SK-N-SH (cell line): Measurements from ENCODE around the gene KBTBD8. TPM values are rescaled to one million over a fixed set of nuclear protein-coding genes. Genes with fewer than 3 reads are reported as not detected.

Experiments
- CTCF ChIA-PET: fragments of 300-600, 350-600 bp; formaldehyde crosslinking; extraction: SDS; loops from one replicate; lab custom pipeline; 2021; lab: Yijun Ruan, JAX
- POLR2A ChIA-PET: fragments of 350-600 bp; sonication (Branson Sonifier 250); formaldehyde crosslinking; extraction: SDS; loops from one replicate; lab custom pipeline; 2020; ENCODE audit warnings: antibody characterized with exemption, inconsistent platforms; lab: Yijun Ruan, JAX
- DNase-seq: peaks from one replicate; pipeline ENCODE4 v3.0.0; 2012
- H2AFZ ChIP-seq: fragments of 200-600 bp; sonication (generic); 2 replicates; pipeline ENCODE4 v1.8.1; 2016; ENCODE audit warnings: antibody characterized with exemption, mild to moderate bottlenecking, low read depth
- H3F3A ChIP-seq: fragments of 200-600 bp; sonication (generic); replicated peaks from 2 replicates; pipeline ENCODE3; 2016; ENCODE audit warnings: antibody characterized with exemption, mild to moderate bottlenecking; ENCODE audit not compliant: insufficient read depth
- H3K27ac ChIP-seq, 2 experiments: fragments of 200-500 bp in 1 of 2; fragments of 200-600 bp in 1 of 2; sonication (Bioruptor generic) in 1 of 2; sonication (generic), shearing (Covaris generic) in 1 of 2; 2 replicates each; pipeline versions ENCODE4 v1.5.1 to v1.6.1; 2014 to 2016; ENCODE audit warnings: low read depth in 2 of 2, inconsistent platforms in 1 of 2, low read length in 1 of 2, mild to moderate bottlenecking in 1 of 2, mixed read lengths in 1 of 2
- H3K27me3 ChIP-seq: fragments of 200-600 bp; sonication (generic), shearing (Covaris generic); 2 replicates; pipeline ENCODE4 v1.6.1; 2016; ENCODE audit warnings: mixed run types; ENCODE audit not compliant: insufficient read depth
- H3K36me3 ChIP-seq, 2 experiments: fragments of 200-500 bp in 1 of 2; fragments of 200-600 bp in 1 of 2; sonication (Bioruptor generic) in 1 of 2; sonication (generic) in 1 of 2; replicated peaks in 1 of 2; 2 replicates each; pipeline versions ENCODE3 to v1.5.1; 2014 to 2016; ENCODE audit warnings: low read length in 1 of 2, mild to moderate bottlenecking in 1 of 2; ENCODE audit not compliant: insufficient read depth in 2 of 2, control insufficient read depth in 1 of 2
- H3K4me1 ChIP-seq, 2 experiments: fragments of 200-500 bp in 1 of 2; fragments of 200-600 bp in 1 of 2; sonication (Bioruptor generic) in 1 of 2; sonication (generic), shearing (Covaris generic) in 1 of 2; 2 replicates each; pipeline versions ENCODE4 v1.5.1 to v1.6.1; 2014 to 2016; ENCODE audit warnings: low read depth in 1 of 2, low read length in 1 of 2, mixed run types in 1 of 2; ENCODE audit not compliant: insufficient read depth in 2 of 2, control insufficient read depth in 1 of 2
- H3K4me2 ChIP-seq: fragments of 200-600 bp; sonication (generic), shearing (Covaris generic); 2 replicates; pipeline ENCODE4 v1.6.1; 2017; ENCODE audit warnings: mixed run types
- H3K4me3 ChIP-seq, 2 experiments: fragments of 200-500 bp in 1 of 2; fragments of 200-600 bp in 1 of 2; sonication (Bioruptor generic) in 1 of 2; sonication (generic), shearing (Covaris generic) in 1 of 2; 2 replicates each; pipeline versions ENCODE4 v1.5.1 to v1.8.1; 2014 to 2016; ENCODE audit warnings: low read depth in 2 of 2, inconsistent platforms in 1 of 2, low read length in 1 of 2, mild to moderate bottlenecking in 1 of 2, mixed read lengths in 1 of 2, moderate library complexity in 1 of 2
- H3K79me2 ChIP-seq: fragments of 200-600 bp; sonication (generic); 2 replicates; pipeline ENCODE4 v1.8.1; 2017; ENCODE audit warnings: mild to moderate bottlenecking; ENCODE audit not compliant: insufficient read depth
- H3K9ac ChIP-seq: fragments of 200-600 bp; sonication (generic); 2 replicates; pipeline ENCODE4 v1.6.1; 2017; ENCODE audit warnings: mixed run types
- H3K9me2 ChIP-seq: fragments of 200-600 bp; sonication (generic); 2 replicates; pipeline ENCODE4 v1.6.1; 2017; ENCODE audit warnings: mixed run types
- H3K9me3 ChIP-seq: fragments of 200-600 bp; sonication (generic); 2 replicates; pipeline ENCODE4 v1.6.1; 2017; ENCODE audit warnings: mixed run types, mild to moderate bottlenecking, moderate library complexity
- H4K20me1 ChIP-seq: fragments of 200-600 bp; sonication (generic); 2 replicates; pipeline ENCODE4 v1.6.1; 2017; ENCODE audit warnings: mild to moderate bottlenecking, mixed run types; ENCODE audit not compliant: insufficient read depth
- CHD2 ChIP-seq: fragments of 150-350 bp; IDR thresholded peaks from 2 replicates; pipeline ENCODE4 v1.6.1; 2018; ENCODE audit warnings: low read length; ENCODE audit not compliant: partially characterized antibody
- FOXJ3 ChIP-seq: sonication (generic); formaldehyde crosslinking; IDR thresholded peaks from 2 replicates; pipeline ENCODE4 v1.5.1; 2020; ENCODE audit warnings: mild to moderate bottlenecking, missing genetic modification reagents
- GATA2 ChIP-seq: sonication (generic); formaldehyde crosslinking; IDR thresholded peaks from 2 replicates; pipeline ENCODE4 v1.5.0; 2020; ENCODE audit warnings: mild to moderate bottlenecking, missing genetic modification reagents
- IRF3 ChIP-seq: fragments of 150-350 bp; IDR thresholded peaks from 2 replicates; pipeline ENCODE4 v1.6.1; 2016; ENCODE audit warnings: mild to moderate bottlenecking, low read depth, low read length
- MXI1 ChIP-seq: IDR thresholded peaks from 2 replicates; pipeline ENCODE4 v1.6.1; 2012; ENCODE audit warnings: mild to moderate bottlenecking, low read depth, low read length, improper control_type of control experiment
- NFIC ChIP-seq: IDR thresholded peaks from 2 replicates; pipeline ENCODE4 v1.4.0; 2012; ENCODE audit warnings: borderline replicate concordance
- NRF1 ChIP-seq: IDR thresholded peaks from 2 replicates; pipeline ENCODE4 v1.6.1; 2012; ENCODE audit warnings: low read depth, mild to moderate bottlenecking, low read length
- PBX3 ChIP-seq: IDR thresholded peaks from 2 replicates; pipeline ENCODE4; 2012
- POLR2AphosphoS5 ChIP-seq: IDR thresholded peaks from 2 replicates; pipeline ENCODE4 v1.6.1; 2012; ENCODE audit warnings: low read depth, low read length
- REST ChIP-seq: IDR thresholded peaks from 2 replicates; pipeline ENCODE4 v1.6.1; 2012; ENCODE audit warnings: mild to moderate bottlenecking, low read depth, low read length, moderate library complexity
- USF1 ChIP-seq: IDR thresholded peaks from 2 replicates; pipeline ENCODE4 v1.4.0; 2012; ENCODE audit warnings: low read depth, borderline replicate concordance
- USF2 ChIP-seq: fragments of 150-350 bp; IDR thresholded peaks from 2 replicates; pipeline ENCODE4 v1.6.1; 2017; ENCODE audit warnings: antibody characterized with exemption, low read length, low read depth, borderline replicate concordance
- WGBS: methylation state at CpG from one replicate; pipeline ENCODE4 v1.1.6; 2017; ENCODE audit warnings: low lambda C conversion rate; 5-methylcytosine and 5-hydroxymethylcytosine counted together
- polyA plus RNA-seq, 3 experiments: library from polyadenylated mRNA; depleted of rRNA; stranded (reverse); fragments of >200 nt; gene quantifications; 2 replicates each; pipeline ENCODE4 v1.2.3, GENCODE V29; 2012

Gene KBTBD8
- polyA plus RNA-seq, 1 of the 3 experiments (the other 2 are of a cell fraction), result 0.36 TPM

- Histone ChIP-seq H3K4me2 (no peak overlapping the region), H3K27ac (no peak overlapping the region), H3K79me2 (no peaks in the 10 kb centered on the region), H3K9me3 (no peaks in the 10 kb centered on the region; the same call in 1 of the 2 replicates), H3K27me3 (no peaks in the 10 kb centered on the region), H3K4me1 (no peaks in the 10 kb centered on the region; a peak in 1 of 4 replicates), H3K9ac (no peak overlapping the region)
- WGBS, result 0% methylated on average over 1 of the region's 1 CpG
- POLR2A ChIA-PET, result no interaction called here
- TF ChIP-seq MXI1, result no peak
- no peak for TF ChIP-seq FOXJ3 (CRISPR knock-in tag)
- no peak for TF ChIP-seq GATA2 (CRISPR knock-in tag)
- TF ChIP-seq NRF1, result no peak
- no peak for TF ChIP-seq IRF3
- TF ChIP-seq REST, result no peak
- TF ChIP-seq POLR2AphosphoS5, result no peak
- TF ChIP-seq PBX3, result no peak
- no peak for TF ChIP-seq NFIC
- no peak for TF ChIP-seq USF2
- no peak for TF ChIP-seq CHD2
- TF ChIP-seq USF1, result no peak
- TF ChIP-seq, all 33 proteins: peak for 0
- Histone ChIP-seq H2AFZ (no peak overlapping the region), H3F3A (no peaks in the 10 kb centered on the region), H3K9me2 (no peaks in the 10 kb centered on the region), H3K4me3 (no peak overlapping the region), H4K20me1 (no peaks in the 10 kb centered on the region), H3K36me3 (no peaks in the 10 kb centered on the region)
- CTCF ChIA-PET, result no interaction called here
- DNase-seq, result no peak
Measured at GRCh38 chr3:67044295-67044694, 46.2 kb downstream of the KBTBD8 start.
